SK-N-SH treated with all-trans-retinoic acid at 6 μM for 48 hours (cell line): ENCODE results near the gene OR11A1.

Experiments
- ATAC-seq: fragments of 200-7000 bp; cut with Tn5 transposase; 3 replicates; pipeline ENCODE4 v1.9.1; 2020; ENCODE audit warnings: mild to moderate bottlenecking, moderate library complexity
- ARNTL ChIP-seq: fragments of 450-650 bp; formaldehyde crosslinking; IDR thresholded peaks from 2 replicates; pipeline ENCODE4 v1.5.0; 2020; ENCODE audit warnings: low read depth, mild to moderate bottlenecking, moderate library complexity, borderline replicate concordance
- BACH2 ChIP-seq: fragments of 250-450 bp; sonication (Bioruptor Pico); IDR thresholded peaks from 2 replicates; pipeline ENCODE4 v1.9.0; 2021; ENCODE audit warnings: mild to moderate bottlenecking, borderline replicate concordance
- CSDC2 ChIP-seq: fragments of 250-450 bp; sonication (Bioruptor Pico); IDR thresholded peaks from 2 replicates; pipeline ENCODE4 v1.5.0; 2020; ENCODE audit warnings: mild to moderate bottlenecking, moderate library complexity
- ESRRG ChIP-seq: fragments of 250-450 bp; sonication (Bioruptor Pico); IDR thresholded peaks from 2 replicates; pipeline ENCODE4 v1.6.1; 2021; ENCODE audit warnings: mild to moderate bottlenecking
- GLIS3 ChIP-seq: fragments of 250-450 bp; sonication (Bioruptor Pico); IDR thresholded peaks from 2 replicates; pipeline ENCODE4 v1.5.0; 2020; ENCODE audit warnings: mild to moderate bottlenecking, moderate library complexity
- ISL1 ChIP-seq: fragments of 250-450 bp; sonication (Bioruptor Pico); IDR thresholded peaks from 2 replicates; pipeline ENCODE4 v2.1.2; 2022; ENCODE audit warnings: mild to moderate bottlenecking, moderate library complexity
- OSR1 ChIP-seq: fragments of 250-450 bp; sonication (Bioruptor Pico); IDR thresholded peaks from 2 replicates; pipeline ENCODE4 v1.8.0; 2022; ENCODE audit warnings: moderate library complexity, mild to moderate bottlenecking, inconsistent platforms
- PPARA ChIP-seq: fragments of 250-450 bp; sonication (Bioruptor Pico); IDR thresholded peaks from 2 replicates; pipeline ENCODE4 v1.5.0; 2020; ENCODE audit warnings: mild to moderate bottlenecking, borderline replicate concordance
- RARB ChIP-seq: fragments of 250-450 bp; sonication (Bioruptor Pico); IDR thresholded peaks from 2 replicates; pipeline ENCODE4 v1.8.0; 2021; ENCODE audit warnings: mild to moderate bottlenecking, moderate library complexity
- SNAI2 ChIP-seq: fragments of 250-450 bp; sonication (Bioruptor Pico); IDR thresholded peaks from 2 replicates; pipeline ENCODE4 v1.5.0; 2020; ENCODE audit warnings: mild to moderate bottlenecking, moderate library complexity
- TCF4 ChIP-seq: fragments of 250-450 bp; sonication (Bioruptor Pico); IDR thresholded peaks from 2 replicates; pipeline ENCODE4 v1.8.0; 2021; ENCODE audit warnings: mild to moderate bottlenecking, moderate library complexity, borderline replicate concordance
- ZC3H10 ChIP-seq: fragments of 250-450 bp; sonication (Bioruptor Pico); IDR thresholded peaks from 2 replicates; pipeline ENCODE4 v1.5.1; 2021; ENCODE audit warnings: mild to moderate bottlenecking, moderate library complexity
- ZFP3 ChIP-seq: fragments of 250-450 bp; sonication (Bioruptor Pico); IDR thresholded peaks from 2 replicates; pipeline ENCODE4 v1.5.0; 2020; ENCODE audit warnings: mild to moderate bottlenecking, moderate library complexity
- ZFP30 ChIP-seq: fragments of 450-650 bp; formaldehyde crosslinking; IDR thresholded peaks from 2 replicates; pipeline ENCODE4 v1.5.0; 2022; ENCODE audit warnings: mild to moderate bottlenecking, moderate library complexity
- ZNF565 ChIP-seq: fragments of 450-650 bp; formaldehyde crosslinking; conservative IDR thresholded peaks from 2 replicates; pipeline ENCODE4 v1.5.0; 2020; ENCODE audit warnings: low read depth, mild to moderate bottlenecking, moderate library complexity
- ZNF8 ChIP-seq: fragments of 450-650 bp; formaldehyde crosslinking; IDR thresholded peaks from 2 replicates; pipeline ENCODE4 v1.5.0; 2020; ENCODE audit warnings: mild to moderate bottlenecking, moderate library complexity
- TF ChIP-seq, protein P1 (sequence below): fragments of 250-450 bp; sonication (Bioruptor Pico); IDR thresholded peaks from 2 replicates; pipeline ENCODE4 v1.5.1; 2020; ENCODE audit warnings: low read depth, mild to moderate bottlenecking, moderate library complexity
- TF ChIP-seq, protein P2 (sequence below): fragments of 250-450 bp; sonication (Bioruptor Pico); IDR thresholded peaks from 2 replicates; pipeline ENCODE4 v1.8.0; 2020; ENCODE audit warnings: mild to moderate bottlenecking, moderate library complexity, borderline replicate concordance
- TF ChIP-seq, protein P3 (sequence below): fragments of 250-450 bp; sonication (Bioruptor Pico); IDR thresholded peaks from 2 replicates; pipeline ENCODE4 v1.5.1; 2021; ENCODE audit warnings: mild to moderate bottlenecking, moderate library complexity
- TF ChIP-seq, protein P4 (sequence below): fragments of 250-450 bp; sonication (Bioruptor Pico); IDR thresholded peaks from 2 replicates; pipeline ENCODE4 v1.8.0; 2021; ENCODE audit warnings: low read depth, mild to moderate bottlenecking, moderate library complexity, borderline replicate concordance
- TF ChIP-seq, protein P5 (sequence below): fragments of 250-450 bp; sonication (Bioruptor Pico); IDR thresholded peaks from 2 replicates; pipeline ENCODE4 v1.5.0; 2020; ENCODE audit warnings: mild to moderate bottlenecking, moderate library complexity

Gene OR11A1

DNA sequence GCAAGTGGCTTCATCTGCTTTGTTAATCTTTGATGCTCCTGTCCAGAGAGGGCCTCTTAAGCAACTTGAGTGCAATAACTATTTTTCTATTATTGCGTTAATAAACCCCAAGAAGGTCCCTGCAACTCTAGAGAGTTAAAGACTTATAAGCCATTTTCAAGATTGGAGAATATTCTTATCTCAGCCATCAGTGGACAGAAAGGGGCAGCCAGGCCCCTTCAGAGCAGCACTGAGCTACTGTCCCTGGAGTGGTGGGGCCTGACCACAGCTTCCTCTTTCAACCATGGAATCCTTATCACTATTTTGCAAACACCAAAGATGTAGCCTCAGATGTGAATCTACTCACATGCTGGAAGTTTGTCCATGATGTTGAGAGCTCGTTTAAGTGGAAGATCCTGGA, 33.7 kb upstream of the OR11A1 start:
- no peak for ATAC-seq
- TF ChIP-seq ZNF8 (CRISPR knock-in tag) (no peak), ARNTL (CRISPR knock-in tag) (no peak), CSDC2 (CRISPR knock-in tag) (no peak)

DNA sequence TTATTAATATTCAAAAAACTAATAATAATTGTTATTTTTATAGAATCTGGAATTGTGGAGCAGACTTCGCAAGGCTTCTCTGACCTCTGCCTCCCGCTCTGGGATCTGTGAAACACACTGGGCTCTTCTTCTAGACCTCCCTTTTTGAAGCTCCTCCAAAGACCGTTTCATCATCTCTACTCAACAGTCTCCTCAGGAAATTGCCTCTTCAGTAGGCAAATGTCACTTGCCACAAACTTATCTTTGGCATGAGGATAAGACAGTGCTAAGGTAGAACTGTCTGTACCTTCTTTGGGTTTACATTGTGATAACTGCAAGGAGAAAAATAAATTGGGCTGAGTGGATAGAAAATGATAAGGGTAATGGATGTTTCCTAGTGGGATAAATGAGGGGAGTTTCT, 33.2 kb upstream of the OR11A1 start:
- ATAC-seq, result no peak

DNA sequence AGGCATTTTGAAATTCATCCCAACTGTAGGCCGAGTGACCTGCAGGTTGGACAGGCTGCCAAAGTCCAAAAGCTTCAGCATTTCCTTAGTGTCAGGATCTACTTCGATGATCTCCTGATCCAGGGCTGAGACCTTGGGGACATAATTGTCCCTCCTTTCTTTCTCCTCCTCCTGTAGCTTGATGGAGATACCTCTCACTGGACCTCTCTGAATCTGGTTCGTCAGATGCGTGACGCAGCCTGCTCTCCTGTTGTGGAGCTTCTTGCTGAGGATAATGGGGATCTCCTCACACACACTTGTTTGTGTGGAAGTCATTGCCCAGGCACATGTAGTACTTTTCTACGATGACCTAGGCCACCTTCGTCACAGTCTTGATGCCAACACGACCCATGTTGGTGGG, 32.4 kb upstream of the OR11A1 start:
- ATAC-seq, result no peak
- TF ChIP-seq ESRRG (CRISPR knock-in tag) (no peak), ZFP3 (CRISPR knock-in tag) (no peak), BACH2 (CRISPR knock-in tag) (no peak), ZFP30 (CRISPR knock-in tag) (no peak), TCF4 (no peak), ISL1 (CRISPR knock-in tag) (no peak), RARB (CRISPR knock-in tag) (no peak)
- TF ChIP-seq, protein P1, sequence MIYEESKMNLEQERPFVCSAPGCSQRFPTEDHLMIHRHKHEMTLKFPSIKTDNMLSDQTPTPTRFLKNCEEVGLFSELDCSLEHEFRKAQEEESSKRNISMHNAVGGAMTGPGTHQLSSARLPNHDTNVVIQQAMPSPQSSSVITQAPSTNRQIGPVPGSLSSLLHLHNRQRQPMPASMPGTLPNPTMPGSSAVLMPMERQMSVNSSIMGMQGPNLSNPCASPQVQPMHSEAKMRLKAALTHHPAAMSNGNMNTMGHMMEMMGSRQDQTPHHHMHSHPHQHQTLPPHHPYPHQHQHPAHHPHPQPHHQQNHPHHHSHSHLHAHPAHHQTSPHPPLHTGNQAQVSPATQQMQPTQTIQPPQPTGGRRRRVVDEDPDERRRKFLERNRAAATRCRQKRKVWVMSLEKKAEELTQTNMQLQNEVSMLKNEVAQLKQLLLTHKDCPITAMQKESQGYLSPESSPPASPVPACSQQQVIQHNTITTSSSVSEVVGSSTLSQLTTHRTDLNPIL (CRISPR knock-in tag), result no peak
- TF ChIP-seq, protein P2, sequence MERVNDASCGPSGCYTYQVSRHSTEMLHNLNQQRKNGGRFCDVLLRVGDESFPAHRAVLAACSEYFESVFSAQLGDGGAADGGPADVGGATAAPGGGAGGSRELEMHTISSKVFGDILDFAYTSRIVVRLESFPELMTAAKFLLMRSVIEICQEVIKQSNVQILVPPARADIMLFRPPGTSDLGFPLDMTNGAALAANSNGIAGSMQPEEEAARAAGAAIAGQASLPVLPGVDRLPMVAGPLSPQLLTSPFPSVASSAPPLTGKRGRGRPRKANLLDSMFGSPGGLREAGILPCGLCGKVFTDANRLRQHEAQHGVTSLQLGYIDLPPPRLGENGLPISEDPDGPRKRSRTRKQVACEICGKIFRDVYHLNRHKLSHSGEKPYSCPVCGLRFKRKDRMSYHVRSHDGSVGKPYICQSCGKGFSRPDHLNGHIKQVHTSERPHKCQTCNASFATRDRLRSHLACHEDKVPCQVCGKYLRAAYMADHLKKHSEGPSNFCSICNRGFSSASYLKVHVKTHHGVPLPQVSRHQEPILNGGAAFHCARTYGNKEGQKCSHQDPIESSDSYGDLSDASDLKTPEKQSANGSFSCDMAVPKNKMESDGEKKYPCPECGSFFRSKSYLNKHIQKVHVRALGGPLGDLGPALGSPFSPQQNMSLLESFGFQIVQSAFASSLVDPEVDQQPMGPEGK (CRISPR knock-in tag), result no peak
- TF ChIP-seq, protein P3, sequence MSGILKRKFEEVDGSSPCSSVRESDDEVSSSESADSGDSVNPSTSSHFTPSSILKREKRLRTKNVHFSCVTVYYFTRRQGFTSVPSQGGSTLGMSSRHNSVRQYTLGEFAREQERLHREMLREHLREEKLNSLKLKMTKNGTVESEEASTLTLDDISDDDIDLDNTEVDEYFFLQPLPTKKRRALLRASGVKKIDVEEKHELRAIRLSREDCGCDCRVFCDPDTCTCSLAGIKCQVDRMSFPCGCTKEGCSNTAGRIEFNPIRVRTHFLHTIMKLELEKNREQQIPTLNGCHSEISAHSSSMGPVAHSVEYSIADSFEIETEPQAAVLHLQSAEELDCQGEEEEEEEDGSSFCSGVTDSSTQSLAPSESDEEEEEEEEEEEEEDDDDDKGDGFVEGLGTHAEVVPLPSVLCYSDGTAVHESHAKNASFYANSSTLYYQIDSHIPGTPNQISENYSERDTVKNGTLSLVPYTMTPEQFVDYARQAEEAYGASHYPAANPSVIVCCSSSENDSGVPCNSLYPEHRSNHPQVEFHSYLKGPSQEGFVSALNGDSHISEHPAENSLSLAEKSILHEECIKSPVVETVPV (CRISPR knock-in tag), result no peak

More for the DNA sequence above, 33.2 kb upstream of the OR11A1 start:
- TF ChIP-seq ZFP3 (CRISPR knock-in tag), result no peak
- no peak for TF ChIP-seq BACH2 (CRISPR knock-in tag)
- TF ChIP-seq, protein P2 (CRISPR knock-in tag), result no peak
- no peak for TF ChIP-seq ARNTL (CRISPR knock-in tag)
- no peak for TF ChIP-seq ZNF8 (CRISPR knock-in tag)
- no peak for TF ChIP-seq ZFP30 (CRISPR knock-in tag)
- TF ChIP-seq ZC3H10, result no peak
- TF ChIP-seq ESRRG (CRISPR knock-in tag), result no peak
- no peak for TF ChIP-seq TCF4
- no peak for TF ChIP-seq OSR1 (CRISPR knock-in tag)
- TF ChIP-seq ISL1 (CRISPR knock-in tag), result no peak
- TF ChIP-seq, protein P3 (CRISPR knock-in tag), result no peak
- TF ChIP-seq, protein P4, sequence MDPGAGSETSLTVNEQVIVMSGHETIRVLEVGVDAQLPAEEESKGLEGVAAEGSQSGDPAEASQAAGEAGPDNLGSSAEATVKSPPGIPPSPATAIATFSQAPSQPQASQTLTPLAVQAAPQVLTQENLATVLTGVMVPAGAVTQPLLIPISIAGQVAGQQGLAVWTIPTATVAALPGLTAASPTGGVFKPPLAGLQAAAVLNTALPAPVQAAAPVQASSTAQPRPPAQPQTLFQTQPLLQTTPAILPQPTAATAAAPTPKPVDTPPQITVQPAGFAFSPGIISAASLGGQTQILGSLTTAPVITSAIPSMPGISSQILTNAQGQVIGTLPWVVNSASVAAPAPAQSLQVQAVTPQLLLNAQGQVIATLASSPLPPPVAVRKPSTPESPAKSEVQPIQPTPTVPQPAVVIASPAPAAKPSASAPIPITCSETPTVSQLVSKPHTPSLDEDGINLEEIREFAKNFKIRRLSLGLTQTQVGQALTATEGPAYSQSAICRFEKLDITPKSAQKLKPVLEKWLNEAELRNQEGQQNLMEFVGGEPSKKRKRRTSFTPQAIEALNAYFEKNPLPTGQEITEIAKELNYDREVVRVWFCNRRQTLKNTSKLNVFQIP (CRISPR knock-in tag), result no peak
- TF ChIP-seq ZNF565, result no peak
- TF ChIP-seq, protein P5, sequence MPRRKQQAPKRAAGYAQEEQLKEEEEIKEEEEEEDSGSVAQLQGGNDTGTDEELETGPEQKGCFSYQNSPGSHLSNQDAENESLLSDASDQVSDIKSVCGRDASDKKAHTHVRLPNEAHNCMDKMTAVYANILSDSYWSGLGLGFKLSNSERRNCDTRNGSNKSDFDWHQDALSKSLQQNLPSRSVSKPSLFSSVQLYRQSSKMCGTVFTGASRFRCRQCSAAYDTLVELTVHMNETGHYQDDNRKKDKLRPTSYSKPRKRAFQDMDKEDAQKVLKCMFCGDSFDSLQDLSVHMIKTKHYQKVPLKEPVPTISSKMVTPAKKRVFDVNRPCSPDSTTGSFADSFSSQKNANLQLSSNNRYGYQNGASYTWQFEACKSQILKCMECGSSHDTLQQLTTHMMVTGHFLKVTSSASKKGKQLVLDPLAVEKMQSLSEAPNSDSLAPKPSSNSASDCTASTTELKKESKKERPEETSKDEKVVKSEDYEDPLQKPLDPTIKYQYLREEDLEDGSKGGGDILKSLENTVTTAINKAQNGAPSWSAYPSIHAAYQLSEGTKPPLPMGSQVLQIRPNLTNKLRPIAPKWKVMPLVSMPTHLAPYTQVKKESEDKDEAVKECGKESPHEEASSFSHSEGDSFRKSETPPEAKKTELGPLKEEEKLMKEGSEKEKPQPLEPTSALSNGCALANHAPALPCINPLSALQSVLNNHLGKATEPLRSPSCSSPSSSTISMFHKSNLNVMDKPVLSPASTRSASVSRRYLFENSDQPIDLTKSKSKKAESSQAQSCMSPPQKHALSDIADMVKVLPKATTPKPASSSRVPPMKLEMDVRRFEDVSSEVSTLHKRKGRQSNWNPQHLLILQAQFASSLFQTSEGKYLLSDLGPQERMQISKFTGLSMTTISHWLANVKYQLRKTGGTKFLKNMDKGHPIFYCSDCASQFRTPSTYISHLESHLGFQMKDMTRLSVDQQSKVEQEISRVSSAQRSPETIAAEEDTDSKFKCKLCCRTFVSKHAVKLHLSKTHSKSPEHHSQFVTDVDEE (CRISPR knock-in tag), result no peak
- TF ChIP-seq PPARA, result no peak
- no peak for TF ChIP-seq SNAI2 (CRISPR knock-in tag)
- TF ChIP-seq, protein P1 (CRISPR knock-in tag), result no peak
- no peak for TF ChIP-seq CSDC2 (CRISPR knock-in tag)
- no peak for TF ChIP-seq GLIS3 (CRISPR knock-in tag)
- TF ChIP-seq, all 23 proteins: peak for 0
